Osteoblast (primary cell): ENCODE results near the gene SNX21. TPM values are rescaled to one million over a fixed set of nuclear protein-coding genes. Genes with fewer than 3 reads are reported as not detected.
A peak's percentile ranks its signal among the peaks of the same experiment; 100 is the strongest.

Source experiments
- DNase-seq: peaks from one replicate; pipeline ENCODE4 v3.0.0; 2011; ENCODE audit warnings: low spot score, mixed read lengths; ENCODE audit not compliant: insufficient read length; ENCODE audit errors: missing footprints
- H2AFZ ChIP-seq: 2 replicates; pipeline ENCODE4 v1.6.0; 2011; ENCODE audit warnings: mild to moderate bottlenecking, low read length
- H3K27ac ChIP-seq: 2 replicates; pipeline ENCODE4 v1.5.1; 2011; ENCODE audit warnings: mild to moderate bottlenecking, low read depth, low read length, moderate library complexity
- H3K27me3 ChIP-seq: 2 replicates; pipeline ENCODE4 v1.6.0; 2012; ENCODE audit warnings: mild to moderate bottlenecking, control low read depth, inconsistent platforms, low read length, moderate library complexity; ENCODE audit not compliant: insufficient read depth
- H3K36me3 ChIP-seq: 2 replicates; pipeline ENCODE4 v1.5.1; 2011; ENCODE audit warnings: mild to moderate bottlenecking, low read length, control low read depth, moderate library complexity; ENCODE audit not compliant: insufficient read depth
- H3K4me1 ChIP-seq: 2 replicates; pipeline ENCODE4 v1.5.1; 2011; ENCODE audit warnings: mild to moderate bottlenecking, low read length, control low read depth, moderate library complexity; ENCODE audit not compliant: insufficient read depth
- H3K4me2 ChIP-seq: 2 replicates; pipeline ENCODE4 v1.6.0; 2011; ENCODE audit warnings: mild to moderate bottlenecking, low read length; ENCODE audit not compliant: insufficient read depth
- H3K4me3 ChIP-seq: fragments of 200-600 bp; sonication (generic); 3 replicates; pipeline ENCODE4 v1.5.1; 2012; ENCODE audit warnings: mild to moderate bottlenecking, low read length, inconsistent platforms; ENCODE audit not compliant: insufficient read depth
- H3K79me2 ChIP-seq: 2 replicates; pipeline ENCODE4 v1.6.0; 2012; ENCODE audit warnings: mild to moderate bottlenecking, low read length, control low read depth, inconsistent platforms; ENCODE audit not compliant: insufficient read depth
- H3K9me3 ChIP-seq: 2 replicates; pipeline ENCODE4 v1.5.1; 2011; ENCODE audit warnings: low read depth, low read length, control low read depth
- H4K20me1 ChIP-seq: 2 replicates; pipeline ENCODE4 v1.6.0; 2012; ENCODE audit warnings: mild to moderate bottlenecking, low read length, control low read depth; ENCODE audit not compliant: insufficient read depth
- total RNA-seq: library from RNA; depleted of rRNA; stranded (reverse); fragments of >200 nt; gene quantifications from 2 replicates; pipeline ENCODE4 v1.2.3, GENCODE V29; 2012
- TF ChIP-seq, protein P1 (sequence below): IDR thresholded peaks from 2 replicates; pipeline ENCODE4 v1.5.1; 2011; ENCODE audit warnings: mild to moderate bottlenecking, low read depth, low read length, moderate library complexity; ENCODE audit errors: extremely low read depth

The SNX21 gene
- total RNA-seq, 1 donor, result 101 TPM

DNA sequence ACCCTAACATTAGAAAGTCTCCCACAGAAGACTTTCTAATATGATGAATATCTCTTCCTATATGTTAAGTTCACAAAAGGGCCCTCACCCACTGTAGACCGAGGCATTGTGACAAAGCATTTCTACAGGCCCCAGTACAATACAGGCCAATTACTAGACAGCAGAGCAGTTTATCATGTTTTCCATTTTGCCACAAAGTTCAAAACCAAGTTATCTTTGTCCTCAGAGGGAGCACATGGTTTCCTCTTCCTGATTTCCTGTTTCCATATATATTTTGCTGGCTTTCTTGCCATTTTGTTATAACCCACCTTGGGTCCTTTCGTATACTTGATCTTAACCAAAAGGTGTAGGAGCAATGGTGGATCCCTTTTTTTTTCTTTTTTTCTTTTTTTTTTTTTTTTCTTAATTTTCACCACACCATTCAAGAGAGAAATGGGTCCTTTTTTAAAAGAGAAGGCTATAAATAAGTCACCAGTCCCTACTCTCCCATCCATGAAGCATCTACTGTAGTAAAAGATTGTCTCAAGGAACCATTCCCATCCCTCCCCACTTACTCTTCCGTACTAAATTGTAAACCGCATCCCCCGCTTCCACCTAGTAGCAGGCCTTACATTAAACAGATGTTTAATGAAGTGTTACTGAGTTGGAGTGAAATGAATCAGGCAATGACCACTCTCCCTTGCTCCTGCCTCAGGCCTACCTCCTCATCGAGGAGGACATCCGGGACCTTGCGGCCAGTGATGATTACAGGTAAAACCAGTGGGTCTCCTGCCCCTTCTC is 23.2 kb upstream of the SNX21 start:
- Histone ChIP-seq H3K36me3 (peaks cover 57% of the 10 kb centered on the region), H3K27ac (no peak overlapping the region)

GRCh38 chr20:45812157-45813005 is 21.2 kb upstream of the SNX21 start, which contains the start of gene UBE2C:
Gene UBE2C (plus strand): TSS chr20:45812644. CDS start chr20:45812696, 52 bp downstream.
- peaks cover 57% of the 10 kb centered on the region for H3K36me3 ChIP-seq

More for the DNA sequence above, 23.2 kb upstream of the SNX21 start:
- DNase-seq, result no peak
- no peaks in the 10 kb centered on the region for H3K27me3 ChIP-seq
- peaks cover 24% of the 10 kb centered on the region for H3K79me2 ChIP-seq
- H2AFZ ChIP-seq, result no peak overlapping the region
- no peak overlapping the region for H3K4me2 ChIP-seq
- TF ChIP-seq, protein P1, sequence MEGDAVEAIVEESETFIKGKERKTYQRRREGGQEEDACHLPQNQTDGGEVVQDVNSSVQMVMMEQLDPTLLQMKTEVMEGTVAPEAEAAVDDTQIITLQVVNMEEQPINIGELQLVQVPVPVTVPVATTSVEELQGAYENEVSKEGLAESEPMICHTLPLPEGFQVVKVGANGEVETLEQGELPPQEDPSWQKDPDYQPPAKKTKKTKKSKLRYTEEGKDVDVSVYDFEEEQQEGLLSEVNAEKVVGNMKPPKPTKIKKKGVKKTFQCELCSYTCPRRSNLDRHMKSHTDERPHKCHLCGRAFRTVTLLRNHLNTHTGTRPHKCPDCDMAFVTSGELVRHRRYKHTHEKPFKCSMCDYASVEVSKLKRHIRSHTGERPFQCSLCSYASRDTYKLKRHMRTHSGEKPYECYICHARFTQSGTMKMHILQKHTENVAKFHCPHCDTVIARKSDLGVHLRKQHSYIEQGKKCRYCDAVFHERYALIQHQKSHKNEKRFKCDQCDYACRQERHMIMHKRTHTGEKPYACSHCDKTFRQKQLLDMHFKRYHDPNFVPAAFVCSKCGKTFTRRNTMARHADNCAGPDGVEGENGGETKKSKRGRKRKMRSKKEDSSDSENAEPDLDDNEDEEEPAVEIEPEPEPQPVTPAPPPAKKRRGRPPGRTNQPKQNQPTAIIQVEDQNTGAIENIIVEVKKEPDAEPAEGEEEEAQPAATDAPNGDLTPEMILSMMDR, result no peak
- H4K20me1 ChIP-seq, result no peaks in the 10 kb centered on the region
- H3K9me3 ChIP-seq, result no peaks in the 10 kb centered on the region
- peaks cover 9% of the 10 kb centered on the region for H3K4me1 ChIP-seq
- H3K4me3 ChIP-seq, result no peak overlapping the region

GRCh38 chr20:45813006-45813340 is 20.6 kb upstream of the SNX21 start:
- H3K4me1 ChIP-seq, result peaks cover 15% of the 10 kb centered on the region
- no peaks in the 10 kb centered on the region for H3K27me3 ChIP-seq
- H3K4me2 ChIP-seq, result peak overlapping the region; percentile 97
- H3K79me2 ChIP-seq, result peaks cover 27% of the 10 kb centered on the region
- H3K4me3 ChIP-seq, result peak overlapping the region; percentile 87
- peak overlapping the region; percentile 59 for H3K27ac ChIP-seq
- DNase-seq, result no peak
- H3K9me3 ChIP-seq, result no peaks in the 10 kb centered on the region
- no peaks in the 10 kb centered on the region for H4K20me1 ChIP-seq
- TF ChIP-seq, protein P1, result no peak
- H2AFZ ChIP-seq, result peak overlapping the region; percentile 85
- peaks cover 53% of the 10 kb centered on the region for H3K36me3 ChIP-seq

More at GRCh38 chr20:45812157-45813005, 21.2 kb upstream of the SNX21 start, which contains the start of gene UBE2C:
- H3K4me3 ChIP-seq, result peak within 1 kb of the TSS; percentile 87
- H3K4me1 ChIP-seq, result peaks cover 11% of the 10 kb centered on the region
- H3K4me2 ChIP-seq, result peak within 1 kb of the TSS; percentile 97
- peak within 1 kb of the TSS; percentile 85 for H2AFZ ChIP-seq
- H3K27me3 ChIP-seq, result no peaks in the 10 kb centered on the region
- H4K20me1 ChIP-seq, result no peaks in the 10 kb centered on the region
- TF ChIP-seq, protein P1, result no peak
- peak; percentile 99 for DNase-seq
- H3K79me2 ChIP-seq, result peaks cover 27% of the 10 kb centered on the region
- no peaks in the 10 kb centered on the region for H3K9me3 ChIP-seq
- H3K27ac ChIP-seq, result peak within 1 kb of the TSS; percentile 59

DNA sequence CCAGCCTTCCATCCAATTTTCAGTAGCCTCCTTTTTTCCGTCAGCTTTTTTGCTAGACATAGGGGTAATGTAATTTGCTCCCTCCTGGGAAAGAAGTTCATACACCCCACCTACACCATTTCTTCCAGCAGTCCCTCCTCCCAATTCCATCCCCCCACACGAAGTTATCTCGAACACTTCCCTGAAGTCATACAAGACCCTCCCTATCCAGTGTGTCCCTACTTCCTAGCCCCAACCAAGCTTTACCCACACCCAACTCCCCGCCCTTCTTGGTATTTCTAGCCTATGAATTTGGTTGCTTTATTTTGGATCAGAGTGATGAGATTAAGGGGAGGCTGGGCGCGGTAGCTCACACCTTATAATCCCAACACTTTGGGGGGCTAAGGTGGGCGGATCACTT is 20.1 kb upstream of the SNX21 start:
- H2AFZ ChIP-seq, result peak overlapping the region; percentile 85
- peaks cover 27% of the 10 kb centered on the region for H3K79me2 ChIP-seq
- H3K4me1 ChIP-seq, result peaks cover 15% of the 10 kb centered on the region
- H3K36me3 ChIP-seq, result peaks cover 48% of the 10 kb centered on the region
- peak overlapping the region; percentile 87 for H3K4me3 ChIP-seq
- H4K20me1 ChIP-seq, result no peaks in the 10 kb centered on the region
- peak overlapping the region; percentile 97 for H3K4me2 ChIP-seq
- no peak for DNase-seq
- no peaks in the 10 kb centered on the region for H3K27me3 ChIP-seq
- no peaks in the 10 kb centered on the region for H3K9me3 ChIP-seq
- TF ChIP-seq, protein P1, result no peak
- H3K27ac ChIP-seq, result peak overlapping the region; percentile 59
